Right cardiac atrium (tissue), 5 donors: ENCODE results near the gene ZNF584. TPM values are rescaled to one million over a fixed set of nuclear protein-coding genes. Genes with fewer than 3 reads are reported as not detected.

Experiments used
- ATAC-seq, 2 donors: fragments of 200-7000 bp; cut with Tn5 transposase; one replicate each; pipeline versions ENCODE4 v1.8.0 to v1.9.1; 2020; ENCODE audit warnings: moderate library complexity in 2 of 2, mild to moderate bottlenecking in 1 of 2
- DNase-seq, 3 donors: peaks; one replicate each; pipeline ENCODE4 v3.0.0-alpha.2; 2020
- H3K27ac ChIP-seq: one replicate; pipeline ENCODE4 v1.5.1; 2013; ENCODE audit warnings: mild to moderate bottlenecking, low read length, control low read depth, moderate library complexity
- H3K27me3 ChIP-seq: one replicate; pipeline ENCODE4 v1.6.1; 2013; ENCODE audit not compliant: control insufficient read depth, insufficient read depth
- H3K4me1 ChIP-seq: one replicate; pipeline ENCODE4 v1.6.1; 2013; ENCODE audit warnings: low read length; ENCODE audit not compliant: control insufficient read depth, insufficient read depth
- H3K4me3 ChIP-seq: one replicate; pipeline ENCODE4 v1.5.1; 2013; ENCODE audit warnings: low read length, control low read depth
- H3K9me3 ChIP-seq: one replicate; pipeline ENCODE4 v1.6.1; 2013; ENCODE audit warnings: low read length; ENCODE audit not compliant: control insufficient read depth
- WGBS: extraction: QIAGEN DNeasy Blood & Tissue Kit; methylation state at CpG from one replicate; pipeline ENCODE4 v1.1.7; 2013; 5-methylcytosine and 5-hydroxymethylcytosine counted together
- intact Hi-C, 4 donors: fragments of 100-400 bp; cut with DNase I; formaldehyde crosslinking; loops; one replicate each; pipeline versions ENCODE4 v1.11.0 to v1.14.0; 2022 to 2023
- polyA plus RNA-seq: library from polyadenylated mRNA; stranded (reverse); fragments of 200-250 nt; gene quantifications from one replicate; pipeline ENCODE4 v1.2.3, GENCODE V29; 2013
- total RNA-seq, 4 donors: library from RNA; stranded (reverse); fragmentation: NEBNext Ultra II Directional; extraction: Animal tissue kit (Norgen Biotek cat#: 25700); gene quantifications; one replicate each; pipeline ENCODE4 v1.2.1, GENCODE V29; 2021
- donor health status: healthy with polysubstance abuse.
- donor health status: DM: no; HTN: yes; CAD: no.
- donor health status: DM: no; HTN: no; CAD: no.
- donor health status: DM: no; HTN: yes; CAD: no; lungs with severe emphysema.
- donor health status: DM: yes; HTN: yes; CAD: no.

ZNF584 gene
- total and polyA plus RNA-seq, 5 donors: 13.6 to 22.6 (median 19.8) TPM

DNA sequence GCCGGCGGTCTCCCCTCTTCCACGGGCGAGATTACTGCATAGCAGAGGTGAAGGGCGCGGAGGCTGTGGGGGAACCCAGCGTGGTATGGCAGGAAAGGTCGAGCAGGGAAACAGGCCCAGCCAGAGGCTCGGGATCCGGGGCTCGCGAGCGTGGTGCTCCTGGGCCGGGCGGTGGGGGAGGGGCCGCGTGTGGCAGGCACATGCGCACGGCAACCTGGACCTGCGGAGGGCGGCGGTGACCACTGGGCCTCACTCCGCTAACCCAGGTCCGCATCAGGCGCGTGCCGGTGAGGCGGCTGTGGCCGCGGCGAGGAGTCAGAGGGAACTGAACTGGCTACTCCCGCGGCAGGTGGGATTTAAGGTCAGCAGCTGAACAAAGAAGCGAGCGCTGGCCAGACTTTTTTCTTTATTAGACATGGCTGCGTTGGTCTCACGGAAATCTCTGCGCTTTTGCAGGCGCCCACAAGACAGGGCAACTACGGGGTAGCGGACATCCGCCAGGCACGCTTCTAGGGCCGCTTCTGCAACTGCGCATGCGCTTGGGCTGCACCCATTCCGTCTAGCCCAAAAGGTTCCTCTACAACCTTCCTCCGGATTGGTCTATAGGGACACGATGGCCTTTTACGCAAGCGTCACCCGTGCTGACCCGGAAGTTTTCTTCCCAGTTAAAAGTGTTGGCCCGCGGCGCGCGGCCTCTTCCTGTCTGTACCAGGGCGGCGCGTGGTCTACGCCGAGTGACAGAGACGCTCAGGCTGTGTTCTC is 21.7 kb upstream of the ZNF584 start, which contains the start of gene RPS5:
TSS of gene RPS5 (plus strand) at position 694 of the 762 bp plus-strand sequence. CDS start 869 bp downstream, outside the sequence.
- Histone ChIP-seq H3K4me3 (peak within 1 kb of the TSS; percentile 99), H3K9me3 (no peaks in the 10 kb centered on the region), H3K27me3 (no peaks in the 10 kb centered on the region), H3K4me1 (peaks cover 13% of the 10 kb centered on the region), H3K27ac (peak within 1 kb of the TSS; percentile 99)
- peak; percentile 95 to 98 (median 98) for DNase-seq
- peak; percentile 96 to 97 for ATAC-seq
- intact Hi-C loops: no loop called here
- under 1% methylated on average over 64 of the region's 64 CpGs for WGBS

DNA sequence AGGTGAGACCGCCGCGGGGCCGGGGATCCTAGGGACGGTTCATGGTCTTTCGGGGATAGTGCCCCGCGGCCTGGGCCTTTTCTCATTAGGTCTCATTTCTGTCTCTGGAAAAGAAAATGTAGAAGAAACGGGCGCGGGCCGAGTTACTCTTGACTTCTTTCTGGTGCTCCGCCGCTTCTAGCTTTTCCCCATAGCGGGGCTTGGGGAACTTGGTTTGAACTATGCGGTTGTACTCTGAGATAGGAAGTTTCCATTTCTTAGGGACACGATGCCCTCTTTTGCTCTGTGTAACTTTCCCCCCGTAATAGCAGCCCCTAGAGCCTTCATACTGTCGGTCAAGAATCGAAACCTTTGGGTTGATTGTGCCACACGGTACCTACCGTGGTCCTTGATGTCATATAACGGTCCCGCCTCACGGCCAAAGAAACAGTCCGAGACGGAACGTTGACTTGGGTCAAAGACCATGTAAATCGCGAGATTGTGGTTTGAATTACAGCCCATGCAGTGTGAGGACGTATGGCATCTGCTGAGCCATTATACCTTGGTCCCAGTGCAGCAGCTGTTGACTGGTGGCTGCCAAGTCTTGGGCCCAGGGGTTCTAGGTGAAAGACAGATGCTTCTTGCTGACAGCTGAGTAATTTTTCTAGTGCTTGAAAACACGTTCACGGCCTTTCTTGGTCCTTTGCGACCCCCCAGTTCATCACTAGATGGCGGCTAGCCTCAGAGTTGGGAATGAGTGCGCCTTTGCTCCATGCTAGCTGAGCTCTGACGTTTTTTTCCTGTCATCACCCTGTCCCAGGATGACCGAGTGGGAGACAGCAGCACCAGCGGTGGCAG is 20.9 kb upstream of the ZNF584 start:
- ATAC-seq (no peak), DNase-seq (peak in 2 of 3 donors; percentile 23 to 49)
- Histone ChIP-seq H3K4me1 (peaks cover 13% of the 10 kb centered on the region), H3K9me3 (no peaks in the 10 kb centered on the region), H3K27ac (peak overlapping the region; percentile 69), H3K4me3 (peak overlapping the region; percentile 99), H3K27me3 (no peaks in the 10 kb centered on the region)
- 7% methylated on average over 39 of the region's 39 CpGs for WGBS
- intact Hi-C loops: no loop called here

DNA sequence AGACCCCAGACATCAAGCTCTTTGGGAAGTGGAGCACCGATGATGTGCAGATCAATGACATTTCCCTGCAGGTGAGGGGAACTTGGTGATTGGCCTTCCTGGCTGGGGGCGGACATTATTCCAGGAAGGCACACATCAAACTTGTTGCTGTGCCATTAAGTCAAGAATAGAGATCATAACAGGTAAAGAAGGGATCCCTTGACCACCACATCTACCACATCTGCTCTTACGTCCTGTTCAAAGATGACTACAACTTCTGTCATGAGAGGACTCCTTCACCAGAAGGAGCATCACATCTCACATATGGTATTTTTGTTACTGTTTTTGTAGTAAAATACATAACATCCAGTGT is 20.3 kb upstream of the ZNF584 start:
- ATAC-seq: no peak
- Histone ChIP-seq H3K27me3 (no peaks in the 10 kb centered on the region), H3K9me3 (no peaks in the 10 kb centered on the region), H3K4me1 (peaks cover 13% of the 10 kb centered on the region), H3K27ac (no peak overlapping the region), H3K4me3 (peak overlapping the region; percentile 99)
- 86% methylated on average over 3 of the region's 3 CpGs for WGBS
- no peak for DNase-seq
- intact Hi-C loops: no loop called here

DNA sequence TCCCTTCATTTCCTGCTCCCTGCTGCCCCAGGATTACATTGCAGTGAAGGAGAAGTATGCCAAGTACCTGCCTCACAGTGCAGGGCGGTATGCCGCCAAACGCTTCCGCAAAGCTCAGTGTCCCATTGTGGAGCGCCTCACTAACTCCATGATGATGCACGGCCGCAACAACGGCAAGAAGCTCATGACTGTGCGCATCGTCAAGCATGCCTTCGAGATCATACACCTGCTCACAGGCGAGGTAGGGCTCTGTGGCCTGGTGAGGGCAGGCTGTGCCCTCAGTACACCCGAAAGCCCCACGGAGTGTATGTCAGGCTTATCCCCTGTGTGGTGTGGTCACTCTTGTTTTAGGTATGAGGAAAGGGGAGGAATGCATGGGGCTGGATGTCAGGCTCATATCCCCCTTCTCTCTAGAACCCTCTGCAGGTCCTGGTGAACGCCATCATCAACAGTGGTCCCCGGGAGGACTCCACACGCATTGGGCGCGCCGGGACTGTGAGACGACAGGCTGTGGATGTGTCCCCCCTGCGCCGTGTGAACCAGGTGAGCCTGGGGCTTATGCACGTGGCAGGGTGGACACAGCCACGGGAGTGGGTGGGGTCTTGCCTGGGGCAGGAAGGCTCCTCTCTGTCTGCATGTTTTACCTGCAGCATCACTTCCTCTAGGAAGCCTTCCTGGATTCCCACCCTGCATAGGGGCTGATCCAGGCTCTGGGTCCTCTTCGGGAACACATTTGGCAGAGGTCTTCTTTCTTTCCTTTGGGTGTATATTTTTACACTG is 15.3 kb upstream of the ZNF584 start:
- 90% methylated on average over 26 of the region's 26 CpGs for WGBS
- no peak for ATAC-seq
- peak in 1 of 3 donors; percentile 46 for DNase-seq
- intact Hi-C loops: no loop called here
- no peak overlapping the region for H3K27ac ChIP-seq
- H3K4me1 ChIP-seq: peaks cover under 1% of the 10 kb centered on the region
- H3K27me3 ChIP-seq: no peaks in the 10 kb centered on the region
- no peak overlapping the region for H3K4me3 ChIP-seq
- no peaks in the 10 kb centered on the region for H3K9me3 ChIP-seq

DNA sequence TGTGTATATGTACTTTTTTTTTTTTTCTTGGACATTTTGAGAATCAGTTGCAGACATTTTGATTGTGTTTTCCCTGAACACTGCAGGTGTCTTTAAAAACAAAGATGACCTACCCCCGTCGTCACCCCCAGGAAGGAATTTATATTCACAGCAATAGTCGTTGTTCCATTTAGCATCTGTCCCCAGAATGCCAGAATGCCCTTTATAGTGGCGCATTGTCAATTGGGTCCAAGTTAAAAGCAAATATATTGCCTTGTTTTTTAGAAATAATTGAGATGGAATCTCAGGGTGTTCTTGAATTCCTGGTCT is 14.8 kb upstream of the ZNF584 start:
- Histone ChIP-seq H3K27me3 (no peaks in the 10 kb centered on the region), H3K9me3 (no peaks in the 10 kb centered on the region), H3K4me1 (no peaks in the 10 kb centered on the region), H3K4me3 (no peak overlapping the region), H3K27ac (no peak overlapping the region)
- intact Hi-C loops: no loop called here
- DNase-seq: no peak
- 88% methylated on average over 4 of the region's 4 CpGs for WGBS
- no peak for ATAC-seq

DNA sequence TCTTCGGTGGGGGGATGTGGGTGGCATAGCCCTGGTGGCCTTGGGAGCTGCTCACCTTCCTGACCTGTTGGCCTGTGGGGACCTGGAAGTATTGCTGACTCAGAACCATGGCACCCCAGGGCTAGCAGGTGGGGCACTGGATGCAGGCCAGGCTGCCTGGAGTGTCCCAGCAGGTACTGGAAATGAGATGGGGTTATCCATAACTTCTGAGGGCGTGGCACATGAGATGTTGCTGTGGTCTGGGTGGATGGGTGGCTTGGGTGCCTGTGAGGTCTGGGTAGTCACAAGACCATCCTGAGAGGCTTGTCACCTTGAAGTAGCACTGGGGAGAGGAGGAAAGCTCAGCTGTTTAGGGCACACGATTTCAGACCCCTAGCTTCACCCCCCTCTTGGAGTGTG is 13.6 kb upstream of the ZNF584 start:
- Histone ChIP-seq H3K27ac (no peak overlapping the region), H3K4me1 (no peaks in the 10 kb centered on the region), H3K4me3 (no peak overlapping the region), H3K9me3 (no peaks in the 10 kb centered on the region), H3K27me3 (no peaks in the 10 kb centered on the region)
- 73% methylated on average over 3 of the region's 3 CpGs for WGBS
- peak in 1 of 3 donors; percentile 38 for DNase-seq
- peak in 1 of 2 donors; percentile 5 for ATAC-seq
- intact Hi-C loops: no loop called here

DNA sequence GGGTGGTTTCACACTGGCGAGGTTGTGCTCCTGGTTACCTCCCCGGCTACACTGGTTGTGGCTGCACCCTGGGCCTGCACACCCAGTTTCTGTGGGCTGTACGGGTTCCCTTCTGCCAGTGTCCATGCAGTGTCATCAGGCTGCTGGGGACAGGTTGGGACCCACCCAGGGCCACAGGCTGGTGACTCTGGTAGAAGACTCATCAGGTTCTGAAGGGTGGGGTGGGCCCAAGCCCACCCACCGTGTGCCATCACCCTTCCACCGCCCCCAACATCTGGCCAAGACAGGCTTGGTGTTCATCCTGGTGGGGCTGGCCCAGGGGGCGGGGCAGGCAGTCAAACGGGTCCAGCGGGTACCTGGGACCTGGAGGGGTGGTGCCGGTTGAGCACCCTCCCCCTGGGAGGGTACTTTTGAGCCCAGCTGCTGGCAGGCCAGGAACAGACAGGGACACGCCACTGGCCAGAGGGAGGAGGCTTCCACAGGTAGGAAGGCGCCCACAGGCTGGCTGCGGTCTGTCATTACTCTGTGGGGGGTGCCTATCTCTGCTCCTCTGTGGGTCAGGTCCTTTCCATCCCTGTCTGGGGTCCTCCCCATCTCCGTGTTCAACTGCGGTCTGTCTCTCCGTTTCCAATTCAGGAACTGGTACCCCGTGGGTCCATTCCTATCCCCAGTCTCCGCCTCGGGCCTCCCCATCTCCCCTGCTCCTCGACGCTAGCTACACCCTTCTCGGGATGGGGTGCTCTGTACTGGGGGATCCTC is 13.1 kb upstream of the ZNF584 start, which contains the start of gene RNF225:
TSS of gene RNF225 (plus strand) at position 437 of the 759 bp plus-strand sequence. CDS start 434 bp downstream, outside the sequence.
- no peaks in the 10 kb centered on the region for H3K9me3 ChIP-seq
- peak in 1 of 3 donors; percentile 42 for DNase-seq
- peak; percentile 7 to 28 for ATAC-seq
- no peak within 1 kb of the TSS for H3K4me3 ChIP-seq
- H3K27me3 ChIP-seq: no peaks in the 10 kb centered on the region
- H3K4me1 ChIP-seq: no peaks in the 10 kb centered on the region
- intact Hi-C loops: no loop called here
- WGBS: 34% methylated on average over 21 of the region's 21 CpGs
- H3K27ac ChIP-seq: no peak within 1 kb of the TSS

DNA sequence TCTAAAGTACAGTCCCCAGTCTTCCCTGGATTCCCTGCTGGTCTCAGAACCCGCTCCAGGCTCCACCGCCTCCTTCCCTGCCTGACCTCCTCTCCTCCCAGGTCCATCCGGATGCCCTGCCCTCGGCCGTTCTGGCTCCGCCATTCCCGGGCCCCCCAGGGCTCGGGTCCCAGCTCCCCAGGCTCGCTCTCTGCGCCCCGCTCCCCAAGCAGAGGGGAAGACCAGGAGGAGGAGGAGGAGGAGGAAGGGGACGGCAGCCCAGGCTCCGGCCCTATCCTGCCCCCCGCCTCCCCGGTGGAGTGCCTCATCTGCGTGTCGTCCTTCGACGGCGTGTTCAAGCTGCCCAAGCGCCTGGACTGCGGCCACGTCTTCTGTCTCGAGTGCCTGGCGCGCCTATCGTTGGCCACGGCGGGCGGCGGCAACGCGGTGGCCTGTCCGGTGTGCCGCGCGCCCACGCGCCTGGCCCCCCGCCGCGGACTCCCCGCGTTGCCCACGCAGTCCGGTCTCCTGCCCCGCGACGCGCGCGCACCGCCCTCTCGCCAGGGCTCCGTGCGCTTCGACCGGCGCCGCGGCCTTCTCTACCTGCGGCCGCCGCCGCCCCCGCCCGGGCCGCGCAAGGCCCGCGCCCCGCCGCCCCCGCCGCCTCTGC is 12.3 kb upstream of the ZNF584 start:
- DNase-seq: peak in 1 of 3 donors; percentile 61
- Histone ChIP-seq H3K4me3 (no peak overlapping the region), H3K4me1 (no peaks in the 10 kb centered on the region), H3K27me3 (no peaks in the 10 kb centered on the region), H3K27ac (no peak overlapping the region), H3K9me3 (no peaks in the 10 kb centered on the region)
- intact Hi-C loops: no loop called here
- 4% methylated on average over 75 of the region's 75 CpGs for WGBS
- ATAC-seq: no peak

DNA sequence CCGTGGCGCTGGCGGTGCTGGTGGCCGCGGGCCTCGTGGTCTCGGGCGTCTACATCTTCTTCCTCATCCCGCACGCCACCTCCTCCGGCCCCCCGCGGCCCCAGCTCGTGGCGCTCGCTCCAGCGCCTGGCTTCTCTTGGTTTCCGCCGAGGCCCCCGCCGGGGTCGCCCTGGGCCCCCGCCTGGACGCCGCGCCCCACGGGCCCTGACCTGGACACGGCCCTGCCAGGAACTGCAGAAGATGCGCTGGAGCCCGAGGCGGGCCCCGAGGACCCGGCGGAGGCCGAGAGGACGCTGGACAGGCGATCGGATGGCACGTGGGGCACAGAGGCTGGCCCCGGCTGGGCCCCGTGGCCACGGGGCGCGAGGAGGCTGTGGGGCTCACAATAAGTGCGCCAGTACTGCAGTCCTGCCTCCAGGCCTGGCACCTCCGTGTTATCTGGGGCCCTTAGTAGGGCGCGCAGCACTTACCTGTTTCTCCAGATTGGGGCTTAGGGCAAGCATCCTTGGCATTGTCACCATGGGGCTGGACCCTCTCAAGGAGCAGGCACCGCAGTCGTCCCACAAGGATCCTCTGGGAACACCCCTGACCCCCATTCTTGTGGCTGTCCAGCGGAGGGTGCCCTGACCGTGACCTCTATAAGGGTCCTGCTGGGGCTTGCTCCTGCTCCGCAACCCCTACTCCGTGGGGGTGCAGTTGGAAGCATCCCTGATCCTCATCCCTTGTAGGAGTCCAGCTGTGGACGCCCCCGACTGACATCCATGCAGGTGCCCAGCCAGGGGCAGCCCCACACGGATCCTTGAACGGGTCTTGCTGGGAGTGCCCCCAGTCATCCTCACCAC is 11.5 kb upstream of the ZNF584 start:
- H3K4me3 ChIP-seq: no peak overlapping the region
- no peak for ATAC-seq

More for the DNA sequence above, 11.5 kb upstream of the ZNF584 start:
- 28% methylated on average over 58 of the region's 58 CpGs for WGBS
- no peaks in the 10 kb centered on the region for H3K4me1 ChIP-seq
- H3K9me3 ChIP-seq: no peaks in the 10 kb centered on the region
- H3K27me3 ChIP-seq: no peaks in the 10 kb centered on the region
- intact Hi-C loops: no loop called here
- DNase-seq: peak in 1 of 3 donors; percentile 50
- no peak overlapping the region for H3K27ac ChIP-seq
